Bronchial epithelial cell (primary cell): ENCODE measurements around the gene DIABLO. TPM values are rescaled to one million over a fixed set of nuclear protein-coding genes. Genes with fewer than 3 reads are reported as not detected.

Experiments
- DNase-seq: peaks from one replicate; pipeline ENCODE4 v3.0.0-alpha.2; 2010; ENCODE audit warnings: low read depth
- FAIRE-seq: peaks from 2 replicates; lab custom pipeline; 2011; peaks lifted over from hg19 to GRCh38; lab: Jason Lieb, UNC
- H3K27me3 ChIP-seq: 2 replicates; pipeline ENCODE4 v1.5.1; 2011; ENCODE audit warnings: low read length; ENCODE audit not compliant: control insufficient read depth, insufficient read depth
- H3K36me3 ChIP-seq: 2 replicates; pipeline ENCODE4 v1.5.1; 2011; ENCODE audit warnings: low read length; ENCODE audit not compliant: control insufficient read depth, insufficient read depth
- H3K4me3 ChIP-seq: 2 replicates; pipeline ENCODE4 v1.5.1; 2011; ENCODE audit warnings: mild to moderate bottlenecking, low read depth, low read length, control low read depth
- CTCF ChIP-seq: IDR thresholded peaks from 2 replicates; pipeline ENCODE4 v1.5.1; 2011; ENCODE audit warnings: mild to moderate bottlenecking, moderate library complexity, low read length, control low read depth, inconsistent platforms; ENCODE audit not compliant: insufficient read depth, severe bottlenecking
- total RNA-seq: library from RNA; depleted of rRNA; stranded (reverse); fragments of >200 nt; gene quantifications from 2 replicates; pipeline ENCODE4 v1.2.1, GENCODE V29; 2014

Gene DIABLO
- total RNA-seq, 1 donor from 2014 or later = 78.7 TPM

GRCh38 chr12:122166422-122167349 is 59.2 kb downstream of the DIABLO start:
- H3K27me3 ChIP-seq = no peaks in the 10 kb centered on the region
- H3K4me3 ChIP-seq = no peak overlapping the region
- no peaks in the 10 kb centered on the region for H3K36me3 ChIP-seq
- no peak for FAIRE-seq
- TF ChIP-seq CTCF = no peak
- no peak for DNase-seq

GRCh38 chr12:122162976-122163375 is 62.9 kb downstream of the DIABLO start:
- no peak overlapping the region for H3K4me3 ChIP-seq
- H3K27me3 ChIP-seq = no peaks in the 10 kb centered on the region
- DNase-seq (no peak), FAIRE-seq (no peak)
- H3K36me3 ChIP-seq = no peaks in the 10 kb centered on the region
- TF ChIP-seq CTCF = no peak

- Histone ChIP-seq H3K4me3 (no peak overlapping the region), H3K36me3 (no peaks in the 10 kb centered on the region), H3K27me3 (no peaks in the 10 kb centered on the region)
- TF ChIP-seq CTCF = no peak
- no peak for FAIRE-seq
- no peak for DNase-seq
Measured at GRCh38 chr12:122161682-122162081, 64.2 kb downstream of the DIABLO start.

- no peaks in the 10 kb centered on the region for H3K36me3 ChIP-seq
- no peak for FAIRE-seq
Measured at GRCh38 chr12:122160761-122161160, 65.1 kb downstream of the DIABLO start.

GRCh38 chr12:122159882-122160281 is 66.0 kb downstream of the DIABLO start:
- peak; percentile 8 for TF ChIP-seq CTCF
- DNase-seq = no peak
- no peaks in the 10 kb centered on the region for H3K36me3 ChIP-seq
- FAIRE-seq = no peak
- H3K27me3 ChIP-seq = no peaks in the 10 kb centered on the region
- no peak overlapping the region for H3K4me3 ChIP-seq

More at GRCh38 chr12:122160761-122161160, 65.1 kb downstream of the DIABLO start:
- TF ChIP-seq CTCF = no peak
- H3K27me3 ChIP-seq = no peaks in the 10 kb centered on the region
- no peak overlapping the region for H3K4me3 ChIP-seq
- no peak for DNase-seq
